ENCODE results near the gene FCHSD2.
"Not testable (repeated sequence)": the region's sequence is repeated elsewhere in the genome, so short reads cannot be mapped to it uniquely, and the experiment has no call there.

Gene FCHSD2

GRCh38 chr11:73002214-73002613 lies 139.9 kb downstream of the FCHSD2 start:
- no peak for DNase-seq

GRCh38 chr11:73001615-73002014 lies 140.5 kb downstream of the FCHSD2 start:
- DNase-seq, result no peak

- no peak for DNase-seq
Observed at GRCh38 chr11:72998676-72999075, 143.4 kb downstream of the FCHSD2 start.

- no peak for DNase-seq
Observed at GRCh38 chr11:72996959-72997358, 145.2 kb downstream of the FCHSD2 start.

- DNase-seq, result no peak
Observed at GRCh38 chr11:72989727-72990126, 152.4 kb downstream of the FCHSD2 start.

GRCh38 chr11:72988821-72989220 lies 153.3 kb downstream of the FCHSD2 start:
- no peak for DNase-seq

GRCh38 chr11:72985645-72986044 lies 156.5 kb downstream of the FCHSD2 start:
- no peak for DNase-seq

- no peak for DNase-seq
Observed at GRCh38 chr11:72984453-72985077, 157.6 kb downstream of the FCHSD2 start.

- DNase-seq, result no peak
Observed at GRCh38 chr11:72983560-72983959, 158.6 kb downstream of the FCHSD2 start.

GRCh38 chr11:72981971-72982685 lies 160.0 kb downstream of the FCHSD2 start:
- no peak for DNase-seq

- DNase-seq, result no peak
Observed at GRCh38 chr11:72981080-72981479, 161.0 kb downstream of the FCHSD2 start.

- not testable (repeated sequence) for DNase-seq
Observed at GRCh38 chr11:72977782-72978181, 164.3 kb downstream of the FCHSD2 start.

- not testable (repeated sequence) for DNase-seq
Observed at GRCh38 chr11:72976522-72976892, 165.6 kb downstream of the FCHSD2 start.

- DNase-seq, result no peak
Observed at GRCh38 chr11:72975778-72976521, 166.2 kb downstream of the FCHSD2 start.

GRCh38 chr11:72974487-72975205 lies 167.5 kb downstream of the FCHSD2 start:
- no peak for DNase-seq

GRCh38 chr11:72972496-72973128 lies 169.5 kb downstream of the FCHSD2 start:
- DNase-seq, result no peak

- DNase-seq, result no peak
Observed at GRCh38 chr11:72971192-72971967, 170.7 kb downstream of the FCHSD2 start.

GRCh38 chr11:72970557-72971118 lies 171.5 kb downstream of the FCHSD2 start:
- DNase-seq, result no peak

- no peak for DNase-seq
Observed at GRCh38 chr11:72969894-72970335, 172.2 kb downstream of the FCHSD2 start.

GRCh38 chr11:72968390-72968789 lies 173.7 kb downstream of the FCHSD2 start:
- no peak for DNase-seq

- DNase-seq, result no peak
Observed at GRCh38 chr11:72965672-72966071, 176.4 kb downstream of the FCHSD2 start.

- no peak for DNase-seq
Observed at GRCh38 chr11:72962717-72963116, 179.4 kb downstream of the FCHSD2 start.

All from stimulated activated CD4-positive, alpha-beta T cell treated with anti-CD3 and anti-CD28 coated beads, Interleukin-4, amount 100 ng/mL, for 4 hours (primary cell).